Measurements from ENCODE around the gene NDUFB8.

DNA sequence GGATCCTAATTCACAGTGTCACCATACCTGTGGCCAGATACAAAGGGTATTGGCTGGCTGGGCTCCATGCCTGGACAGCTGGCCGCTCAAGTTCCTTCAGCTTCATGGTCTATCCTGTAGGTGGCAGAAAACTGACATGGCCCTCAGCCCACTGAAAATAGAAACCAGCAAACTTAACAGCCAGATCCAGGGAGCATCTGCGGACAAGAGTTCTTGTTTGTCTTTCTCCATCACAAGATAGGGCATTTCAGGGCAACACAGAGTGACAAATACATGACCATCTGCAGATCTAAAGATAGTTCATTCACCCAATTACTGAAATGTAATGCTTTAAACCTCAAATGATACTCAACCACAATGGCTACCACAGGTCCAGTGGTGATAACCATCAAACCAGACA lies 12.8 kb downstream of the NDUFB8 start:
- TF ChIP-seq, protein P1, sequence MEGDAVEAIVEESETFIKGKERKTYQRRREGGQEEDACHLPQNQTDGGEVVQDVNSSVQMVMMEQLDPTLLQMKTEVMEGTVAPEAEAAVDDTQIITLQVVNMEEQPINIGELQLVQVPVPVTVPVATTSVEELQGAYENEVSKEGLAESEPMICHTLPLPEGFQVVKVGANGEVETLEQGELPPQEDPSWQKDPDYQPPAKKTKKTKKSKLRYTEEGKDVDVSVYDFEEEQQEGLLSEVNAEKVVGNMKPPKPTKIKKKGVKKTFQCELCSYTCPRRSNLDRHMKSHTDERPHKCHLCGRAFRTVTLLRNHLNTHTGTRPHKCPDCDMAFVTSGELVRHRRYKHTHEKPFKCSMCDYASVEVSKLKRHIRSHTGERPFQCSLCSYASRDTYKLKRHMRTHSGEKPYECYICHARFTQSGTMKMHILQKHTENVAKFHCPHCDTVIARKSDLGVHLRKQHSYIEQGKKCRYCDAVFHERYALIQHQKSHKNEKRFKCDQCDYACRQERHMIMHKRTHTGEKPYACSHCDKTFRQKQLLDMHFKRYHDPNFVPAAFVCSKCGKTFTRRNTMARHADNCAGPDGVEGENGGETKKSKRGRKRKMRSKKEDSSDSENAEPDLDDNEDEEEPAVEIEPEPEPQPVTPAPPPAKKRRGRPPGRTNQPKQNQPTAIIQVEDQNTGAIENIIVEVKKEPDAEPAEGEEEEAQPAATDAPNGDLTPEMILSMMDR (conservative IDR thresholded peaks at IDR 0.05; ENCODE audit: low read depth, low read length), result peak; percentile 38
- TF ChIP-seq EZH2 (IDR thresholded peaks at IDR 0.05; ENCODE audit: borderline replicate concordance, low read depth, low read length, poor library complexity, severe bottlenecking), result no peak
